LNCAP (cell line): ENCODE results near the gene RPL38.

Experiments
- CTCF ChIP-seq: fragments of 450-650 bp; IDR thresholded peaks from 2 replicates; pipeline ENCODE4 v1.5.1; 2017; ENCODE audit warnings: mild to moderate bottlenecking

RPL38 gene

GRCh38 chr17:74161503-74161875 lies 42.0 kb upstream of the RPL38 start:
- TF ChIP-seq CTCF = no peak

- TF ChIP-seq CTCF = no peak
These were observed 40.1 kb upstream of the RPL38 start for GRCh38 chr17:74163271-74163821.

- no peak for TF ChIP-seq CTCF
These were observed 39.6 kb upstream of the RPL38 start for GRCh38 chr17:74163836-74164235.

GRCh38 chr17:74164446-74165045 lies 38.9 kb upstream of the RPL38 start:
- no peak for TF ChIP-seq CTCF

- no peak for TF ChIP-seq CTCF
These were observed 37.6 kb upstream of the RPL38 start for GRCh38 chr17:74165797-74166365.

- TF ChIP-seq CTCF = no peak
These were observed 32.6 kb upstream of the RPL38 start for GRCh38 chr17:74170924-74171323.

GRCh38 chr17:74172700-74173099 lies 30.8 kb upstream of the RPL38 start:
- TF ChIP-seq CTCF = no peak
